HL-60 (cell line): ENCODE data around the gene BBS5.

ENCODE experiments used
- DNase-seq, 2 experiments: peaks; one replicate each; pipeline ENCODE4 v3.0.0-alpha.2; 2010 to 2020; ENCODE audit warnings: low read depth in 1 of 2, low spot score in 1 of 2
- H3K27ac ChIP-seq: fragments of 250-450 bp; sonication (Bioruptor Pico); replicated peaks from 2 replicates; pipeline ENCODE4 v1.5.1; 2020; ENCODE audit warnings: mild to moderate bottlenecking, moderate library complexity
- H3K27me3 ChIP-seq: fragments of 250-450 bp; sonication (Bioruptor Pico); 2 replicates; pipeline ENCODE4 v1.5.1; 2021; ENCODE audit warnings: mild to moderate bottlenecking, moderate library complexity; ENCODE audit not compliant: insufficient read depth, poor library complexity, severe bottlenecking
- H3K4me3 ChIP-seq: replicated peaks from 2 replicates; pipeline ENCODE4 v1.5.1; 2011; ENCODE audit warnings: mild to moderate bottlenecking, control low read depth, low read length; ENCODE audit not compliant: insufficient read depth
- GABPA ChIP-seq: IDR thresholded peaks from 2 replicates; pipeline ENCODE4 v1.6.1; 2012; ENCODE audit warnings: low read depth
- POLR2AphosphoS5 ChIP-seq: IDR thresholded peaks from 2 replicates; pipeline ENCODE4 v1.6.1; 2012; ENCODE audit warnings: low read depth
- SPI1 ChIP-seq: IDR thresholded peaks from 2 replicates; pipeline ENCODE4 v1.6.1; 2012; ENCODE audit warnings: low read depth, mild to moderate bottlenecking, borderline replicate concordance
- TF ChIP-seq, protein P1 (sequence below): IDR thresholded peaks from one replicate; pipeline ENCODE4 v1.5.1; 2011; ENCODE audit warnings: low read length, control low read depth, inconsistent platforms; ENCODE audit not compliant: insufficient read depth
- TF ChIP-seq, protein P2 (sequence below): IDR thresholded peaks from 2 replicates; pipeline ENCODE4 v1.6.1; 2012; ENCODE audit warnings: low read depth; ENCODE audit not compliant: insufficient replicate concordance

Gene BBS5

DNA sequence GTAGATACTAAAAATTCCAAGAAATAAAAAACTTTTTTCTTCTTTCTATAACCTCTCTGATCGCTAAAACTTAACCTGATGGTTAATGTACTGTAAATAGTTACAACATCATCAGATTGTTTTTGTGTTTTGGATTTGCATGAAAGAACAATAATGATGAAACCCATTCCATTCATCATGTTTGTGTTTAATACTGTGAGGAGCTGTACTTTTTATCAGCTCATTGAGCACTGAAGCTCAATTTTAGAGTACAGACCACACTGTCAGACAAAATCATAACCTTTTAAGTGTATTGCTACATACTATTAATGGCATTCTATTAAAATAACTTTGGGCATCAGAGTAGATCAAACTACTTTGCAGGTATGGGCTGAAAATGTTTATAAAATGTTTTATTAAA lies 14.8 kb upstream of the BBS5 start:
- TF ChIP-seq SPI1 (no peak), GABPA (no peak), POLR2AphosphoS5 (no peak)
- TF ChIP-seq, protein P1, sequence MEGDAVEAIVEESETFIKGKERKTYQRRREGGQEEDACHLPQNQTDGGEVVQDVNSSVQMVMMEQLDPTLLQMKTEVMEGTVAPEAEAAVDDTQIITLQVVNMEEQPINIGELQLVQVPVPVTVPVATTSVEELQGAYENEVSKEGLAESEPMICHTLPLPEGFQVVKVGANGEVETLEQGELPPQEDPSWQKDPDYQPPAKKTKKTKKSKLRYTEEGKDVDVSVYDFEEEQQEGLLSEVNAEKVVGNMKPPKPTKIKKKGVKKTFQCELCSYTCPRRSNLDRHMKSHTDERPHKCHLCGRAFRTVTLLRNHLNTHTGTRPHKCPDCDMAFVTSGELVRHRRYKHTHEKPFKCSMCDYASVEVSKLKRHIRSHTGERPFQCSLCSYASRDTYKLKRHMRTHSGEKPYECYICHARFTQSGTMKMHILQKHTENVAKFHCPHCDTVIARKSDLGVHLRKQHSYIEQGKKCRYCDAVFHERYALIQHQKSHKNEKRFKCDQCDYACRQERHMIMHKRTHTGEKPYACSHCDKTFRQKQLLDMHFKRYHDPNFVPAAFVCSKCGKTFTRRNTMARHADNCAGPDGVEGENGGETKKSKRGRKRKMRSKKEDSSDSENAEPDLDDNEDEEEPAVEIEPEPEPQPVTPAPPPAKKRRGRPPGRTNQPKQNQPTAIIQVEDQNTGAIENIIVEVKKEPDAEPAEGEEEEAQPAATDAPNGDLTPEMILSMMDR = no peak
- TF ChIP-seq, protein P2, sequence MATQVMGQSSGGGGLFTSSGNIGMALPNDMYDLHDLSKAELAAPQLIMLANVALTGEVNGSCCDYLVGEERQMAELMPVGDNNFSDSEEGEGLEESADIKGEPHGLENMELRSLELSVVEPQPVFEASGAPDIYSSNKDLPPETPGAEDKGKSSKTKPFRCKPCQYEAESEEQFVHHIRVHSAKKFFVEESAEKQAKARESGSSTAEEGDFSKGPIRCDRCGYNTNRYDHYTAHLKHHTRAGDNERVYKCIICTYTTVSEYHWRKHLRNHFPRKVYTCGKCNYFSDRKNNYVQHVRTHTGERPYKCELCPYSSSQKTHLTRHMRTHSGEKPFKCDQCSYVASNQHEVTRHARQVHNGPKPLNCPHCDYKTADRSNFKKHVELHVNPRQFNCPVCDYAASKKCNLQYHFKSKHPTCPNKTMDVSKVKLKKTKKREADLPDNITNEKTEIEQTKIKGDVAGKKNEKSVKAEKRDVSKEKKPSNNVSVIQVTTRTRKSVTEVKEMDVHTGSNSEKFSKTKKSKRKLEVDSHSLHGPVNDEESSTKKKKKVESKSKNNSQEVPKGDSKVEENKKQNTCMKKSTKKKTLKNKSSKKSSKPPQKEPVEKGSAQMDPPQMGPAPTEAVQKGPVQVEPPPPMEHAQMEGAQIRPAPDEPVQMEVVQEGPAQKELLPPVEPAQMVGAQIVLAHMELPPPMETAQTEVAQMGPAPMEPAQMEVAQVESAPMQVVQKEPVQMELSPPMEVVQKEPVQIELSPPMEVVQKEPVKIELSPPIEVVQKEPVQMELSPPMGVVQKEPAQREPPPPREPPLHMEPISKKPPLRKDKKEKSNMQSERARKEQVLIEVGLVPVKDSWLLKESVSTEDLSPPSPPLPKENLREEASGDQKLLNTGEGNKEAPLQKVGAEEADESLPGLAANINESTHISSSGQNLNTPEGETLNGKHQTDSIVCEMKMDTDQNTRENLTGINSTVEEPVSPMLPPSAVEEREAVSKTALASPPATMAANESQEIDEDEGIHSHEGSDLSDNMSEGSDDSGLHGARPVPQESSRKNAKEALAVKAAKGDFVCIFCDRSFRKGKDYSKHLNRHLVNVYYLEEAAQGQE = no peak
- H3K27ac ChIP-seq = no peak overlapping the region

DNA sequence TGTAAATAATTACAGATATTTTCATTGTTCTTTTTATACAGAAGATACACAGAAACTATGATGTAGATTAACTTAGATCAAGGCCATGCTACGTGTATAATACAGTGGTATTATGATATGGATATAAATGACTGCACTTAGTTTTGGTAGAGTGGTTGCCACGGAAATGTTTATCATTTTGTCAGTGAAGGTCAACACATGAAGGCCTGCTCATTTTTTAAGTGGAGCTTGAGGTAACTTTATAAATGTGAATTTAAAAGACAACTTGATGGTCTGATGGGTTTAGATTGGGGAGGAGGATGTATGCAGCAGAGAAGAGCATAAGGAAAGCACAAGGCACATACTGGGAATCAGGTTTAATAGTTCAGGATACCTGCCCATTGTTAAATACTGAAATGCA lies 14.4 kb upstream of the BBS5 start:
- TF ChIP-seq GABPA (no peak), POLR2AphosphoS5 (no peak), SPI1 (no peak)
- TF ChIP-seq, protein P1 = no peak
- TF ChIP-seq, protein P2 = no peak
- Histone ChIP-seq H3K27ac (no peak overlapping the region), H3K27me3 (no peaks in the 10 kb centered on the region), H3K4me3 (no peak overlapping the region)
- no peak for DNase-seq

More for the DNA sequence above, 14.8 kb upstream of the BBS5 start:
- DNase-seq = no peak
- Histone ChIP-seq H3K27me3 (no peaks in the 10 kb centered on the region), H3K4me3 (no peak overlapping the region)

DNA sequence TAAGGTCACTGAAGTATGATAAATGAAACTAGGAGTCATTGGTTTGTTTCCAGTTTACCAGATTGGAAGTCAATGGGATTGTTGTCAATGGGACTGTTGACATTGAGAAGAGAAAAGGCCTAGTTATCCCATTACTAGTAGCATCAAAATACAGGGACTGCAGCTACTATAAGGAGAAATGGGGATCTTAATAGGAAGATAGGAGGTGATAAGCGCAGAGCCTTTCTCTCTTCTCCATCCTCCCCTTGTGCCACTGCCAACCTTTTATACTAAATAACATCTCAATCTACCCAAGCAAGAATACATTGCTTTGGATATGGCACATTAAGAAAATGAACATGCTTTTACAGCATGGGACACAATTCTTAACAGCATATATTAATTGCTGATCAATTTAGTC lies 10.5 kb upstream of the BBS5 start:
- H3K27me3 ChIP-seq = no peaks in the 10 kb centered on the region
- H3K4me3 ChIP-seq = no peak overlapping the region
- DNase-seq = no peak
- H3K27ac ChIP-seq = no peak overlapping the region
- TF ChIP-seq, protein P2 = no peak
- TF ChIP-seq GABPA = no peak
- no peak for TF ChIP-seq POLR2AphosphoS5
